Sciatic nerve (tissue), 2 donors: ENCODE measurements around the gene XRCC1. TPM values are rescaled to one million over a fixed set of nuclear protein-coding genes. Genes with fewer than 3 reads are reported as not detected.
"Not testable (repeated sequence)": the region's sequence is repeated elsewhere in the genome, so short reads cannot be mapped to it uniquely, and the experiment has no call there.

ENCODE experiments used
- ATAC-seq: fragments of 200-7000 bp; cut with Tn5 transposase; one replicate; pipeline ENCODE4 v1.9.1; 2020; ENCODE audit warnings: mild to moderate bottlenecking, moderate library complexity
- DNase-seq: peaks from one replicate; pipeline ENCODE4 v3.0.0-alpha.2; 2020; ENCODE audit warnings: low spot score
- intact Hi-C: fragments of 100-400 bp; cut with DNase I; formaldehyde crosslinking; loops from one replicate; pipeline ENCODE4 v1.14.2; 2022
- total RNA-seq: library from RNA; stranded (reverse); fragmentation: NEBNext Ultra II Directional; extraction: Animal tissue kit (Norgen Biotek cat#: 25700); gene quantifications from one replicate; pipeline ENCODE4 v1.2.1, GENCODE V29; 2021
- donor health status: DM: no; HTN: no; CAD: no.
- donor health status: DM: no; HTN: no; CAD: no.

Gene XRCC1
- total RNA-seq, 1 donor from 2014 or later, result 24.8 TPM

DNA sequence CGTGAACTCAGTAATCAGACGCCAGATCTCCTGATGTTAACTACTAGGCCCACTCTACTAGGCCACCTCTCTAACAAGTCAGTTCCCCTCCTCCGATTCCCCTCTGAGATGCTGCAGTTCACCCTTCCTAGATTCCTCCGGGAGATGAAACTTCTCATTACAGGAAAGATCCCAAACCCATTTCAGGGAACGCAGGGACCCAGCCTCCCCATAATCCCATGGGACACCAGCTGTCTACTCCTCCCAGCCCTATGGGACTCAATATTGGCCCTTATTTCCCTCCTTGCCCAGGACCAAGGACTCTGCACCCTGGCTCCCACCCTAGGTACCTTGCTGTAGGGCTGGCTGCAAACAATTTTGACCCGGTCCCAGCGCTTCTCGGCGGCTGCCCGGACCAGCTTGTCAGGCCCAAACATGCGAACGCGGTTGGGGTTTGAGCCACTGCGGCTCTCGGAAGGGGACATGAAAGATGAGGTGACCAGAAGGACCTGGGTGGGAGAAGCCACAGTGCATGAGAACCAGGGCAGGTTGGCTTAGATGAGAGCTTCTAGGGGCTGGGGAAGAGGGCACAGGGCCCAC is 20.9 kb downstream of the XRCC1 start:
- DNase-seq (no peak), ATAC-seq (no peak)
- intact Hi-C loops, result no loop called here

DNA sequence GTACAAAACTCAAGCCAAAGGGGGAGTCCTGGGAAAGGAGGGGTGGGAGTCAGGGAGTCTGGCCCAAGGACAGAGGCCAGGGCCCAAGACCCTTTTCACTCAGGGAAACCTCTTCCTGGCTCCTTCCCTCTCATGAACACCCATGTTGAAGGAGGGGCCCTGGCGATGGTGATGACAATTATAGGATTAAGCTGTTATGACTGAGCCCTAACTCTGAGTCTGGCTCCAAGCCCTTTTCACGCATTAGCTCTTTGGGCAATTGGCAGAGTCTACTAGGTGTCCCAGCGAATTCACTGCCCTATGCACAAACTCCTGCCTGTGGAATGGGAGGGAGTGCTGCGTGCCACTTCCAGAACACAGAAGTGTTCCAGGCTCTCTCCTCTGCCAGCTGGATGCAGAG is 21.7 kb downstream of the XRCC1 start:
- ATAC-seq (no peak), DNase-seq (no peak)
- intact Hi-C loops, result no loop called here

DNA sequence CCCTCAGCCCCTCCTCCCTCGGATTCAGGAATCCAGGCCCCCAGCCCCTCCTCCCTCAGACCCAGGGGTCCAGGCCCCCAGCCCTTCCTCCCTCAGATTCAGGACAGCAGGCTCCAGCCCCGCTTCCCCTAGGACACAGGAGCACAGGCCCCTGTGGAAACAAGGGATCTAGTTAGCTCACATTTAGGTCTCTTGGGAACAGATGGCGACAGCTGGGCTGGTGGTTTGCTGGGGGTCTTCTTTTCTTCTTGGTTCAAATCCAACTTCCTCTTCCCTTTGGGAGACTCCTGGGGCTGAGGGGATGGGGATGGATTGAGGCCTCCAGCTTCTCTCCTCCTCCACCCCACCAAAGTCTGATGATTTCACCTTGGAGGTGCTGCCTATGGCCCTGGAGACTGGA is 22.7 kb downstream of the XRCC1 start:
- intact Hi-C loops, result no loop called here
- DNase-seq, result no peak
- no peak for ATAC-seq

DNA sequence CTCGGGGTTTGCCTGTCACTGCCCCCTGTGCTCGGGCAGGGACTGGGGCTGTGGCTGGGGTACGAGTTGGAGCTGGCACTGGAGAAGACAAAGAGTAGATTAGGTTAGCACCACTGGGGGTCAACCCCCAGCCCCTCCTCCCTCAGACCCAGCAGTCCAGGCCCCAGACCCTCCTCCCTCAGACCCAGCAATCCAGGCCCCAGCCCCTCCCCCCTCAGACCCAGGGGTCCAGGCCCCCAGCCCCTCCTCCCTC is 23.2 kb downstream of the XRCC1 start:
- ATAC-seq, result no peak
- intact Hi-C loops, result no loop called here
- DNase-seq, result no peak

DNA sequence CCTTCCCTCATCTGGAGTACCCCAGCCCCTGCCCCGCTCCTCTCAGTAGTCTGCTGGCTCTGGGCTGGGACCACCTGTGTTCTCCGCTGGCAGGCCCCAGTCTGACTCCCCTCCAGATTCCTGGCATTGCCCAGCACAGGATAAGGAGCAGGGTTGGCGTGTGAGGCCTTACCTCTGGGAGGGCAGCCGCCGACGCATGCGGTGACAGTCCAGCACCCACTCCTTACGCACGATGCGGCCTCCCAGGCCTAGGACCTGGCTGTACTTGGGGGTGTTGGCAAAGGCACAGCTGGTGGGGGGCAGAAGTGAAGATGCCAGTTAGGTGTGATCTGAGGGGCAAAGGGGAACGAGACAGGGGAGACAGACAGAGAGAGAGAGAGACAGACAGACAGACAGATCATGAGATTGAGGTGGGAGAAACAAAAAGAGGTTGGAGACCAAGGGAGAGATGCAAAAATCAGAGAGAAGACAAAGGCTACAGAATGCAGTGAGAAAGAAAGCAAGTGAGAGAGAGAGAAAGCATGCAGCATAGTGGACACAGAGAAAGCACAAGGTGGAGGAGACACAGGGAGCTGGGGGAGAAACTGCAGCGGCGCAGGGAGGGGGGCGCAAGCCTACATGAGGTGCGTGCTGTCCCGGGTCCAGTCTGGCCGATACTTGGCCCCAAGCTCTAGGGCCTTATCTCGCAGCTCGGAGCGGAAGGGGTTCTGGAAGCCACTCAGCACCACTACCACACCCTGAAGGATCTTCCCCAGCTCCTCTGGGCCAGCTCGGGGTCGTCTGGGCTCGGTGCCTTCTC is 23.7 kb downstream of the XRCC1 start:
- DNase-seq (no peak), ATAC-seq (no peak)
- intact Hi-C loops, result no loop called here

DNA sequence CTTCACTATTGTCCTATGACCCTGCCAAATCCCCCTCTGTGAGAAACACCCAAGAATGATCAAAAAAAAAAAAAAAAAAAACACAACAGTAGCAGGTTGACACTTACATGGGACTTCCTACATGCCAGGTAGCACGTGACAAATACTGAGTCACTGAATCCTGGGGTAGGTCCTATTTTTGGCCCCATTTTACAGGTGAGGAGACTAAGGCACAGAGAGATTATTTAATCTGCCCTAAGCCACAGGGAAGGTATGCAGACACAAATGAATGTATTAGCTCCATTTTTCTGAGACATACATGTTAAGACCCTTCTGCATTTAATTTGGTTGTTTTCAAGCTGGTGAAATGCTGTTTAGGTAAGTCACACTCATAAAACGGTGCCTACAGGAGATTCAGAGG is 26.6 kb downstream of the XRCC1 start:
- intact Hi-C loops, result no loop called here
- DNase-seq, result no peak
- ATAC-seq, result no peak

DNA sequence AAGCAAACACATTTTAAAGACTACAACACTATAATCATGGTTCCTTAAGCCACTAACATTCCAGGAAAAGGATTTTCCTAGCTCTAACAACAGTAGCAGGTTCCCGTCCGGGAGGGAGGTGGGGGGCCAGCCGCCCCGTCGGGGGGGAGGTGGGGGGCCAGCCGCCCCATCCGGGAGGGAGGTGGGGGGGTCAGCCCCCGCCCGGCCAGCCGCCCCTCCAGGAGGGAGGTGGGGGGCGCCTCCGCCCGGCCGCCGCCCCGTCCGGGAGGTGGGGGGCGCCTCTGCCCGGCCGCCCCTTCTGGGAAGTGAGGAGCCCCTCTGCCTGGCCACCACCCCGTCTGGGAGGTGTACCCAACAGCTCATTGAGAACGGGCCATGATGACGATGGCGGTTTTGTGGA is 27.4 kb downstream of the XRCC1 start:
- ATAC-seq, intact Hi-C loops, DNase-seq: not testable (repeated sequence)

DNA sequence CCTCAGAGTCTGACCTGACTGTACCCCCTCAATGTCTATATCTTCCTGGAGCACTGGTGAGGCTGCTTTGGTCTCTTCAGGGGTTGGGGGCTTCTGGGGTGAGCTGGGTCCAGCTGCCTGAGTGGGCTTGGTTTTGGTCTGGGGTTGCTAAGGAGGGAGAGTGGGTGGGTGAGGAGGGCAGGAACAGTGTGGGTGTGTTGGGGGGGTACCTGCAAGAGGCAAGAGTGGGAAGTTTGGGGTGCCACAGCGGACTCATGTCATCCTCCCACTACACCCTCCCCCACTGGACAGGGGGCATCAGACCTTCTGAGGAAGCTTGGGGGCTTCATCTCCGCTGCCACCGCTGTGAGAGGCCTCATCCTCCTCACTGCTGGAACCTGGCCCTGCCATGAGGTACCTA is 28.7 kb downstream of the XRCC1 start:
- DNase-seq (no peak), ATAC-seq (no peak)
- intact Hi-C loops, result no loop called here

DNA sequence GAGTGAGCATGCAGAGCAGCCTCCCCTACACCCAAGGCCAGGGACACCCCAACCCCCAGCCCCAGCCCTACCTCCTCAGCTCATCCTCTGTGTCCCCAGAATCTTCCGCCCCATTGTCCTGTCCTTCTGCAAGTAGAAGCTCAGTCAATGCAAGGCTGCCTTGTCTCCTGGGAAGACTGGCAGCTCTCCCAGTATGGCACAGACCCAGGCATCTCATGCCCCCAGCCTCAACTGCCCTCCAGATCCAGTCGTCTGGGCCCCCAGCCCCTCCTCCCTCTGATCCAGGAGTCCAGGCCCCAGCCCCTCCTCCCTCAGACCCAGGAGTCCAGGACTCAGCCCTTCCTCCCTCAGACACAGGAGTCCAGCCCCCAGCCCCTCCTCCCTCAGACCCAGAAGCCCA is 29.3 kb downstream of the XRCC1 start:
- ATAC-seq, result no peak
- no peak for DNase-seq
- intact Hi-C loops, result no loop called here

DNA sequence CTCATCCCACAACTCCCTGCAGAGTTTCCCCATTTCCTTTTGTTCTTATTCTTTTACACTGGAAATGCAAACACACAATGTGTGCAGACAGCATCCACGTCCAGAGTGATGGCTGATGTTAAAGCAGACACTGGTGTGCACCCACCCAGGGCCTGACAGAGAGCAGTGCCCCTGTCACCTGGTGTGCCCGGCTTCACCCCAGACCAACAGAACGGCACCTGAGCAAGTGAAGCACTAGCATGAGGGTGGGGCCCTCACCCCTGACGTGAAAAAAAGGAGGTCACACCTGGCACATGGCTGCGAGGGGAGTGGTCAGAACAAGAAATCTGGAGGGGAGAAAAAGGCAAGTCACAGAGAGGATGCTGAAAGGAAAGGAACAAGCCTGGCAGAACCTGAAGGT is 30.1 kb downstream of the XRCC1 start:
- ATAC-seq (no peak), DNase-seq (no peak)
- intact Hi-C loops, result no loop called here

DNA sequence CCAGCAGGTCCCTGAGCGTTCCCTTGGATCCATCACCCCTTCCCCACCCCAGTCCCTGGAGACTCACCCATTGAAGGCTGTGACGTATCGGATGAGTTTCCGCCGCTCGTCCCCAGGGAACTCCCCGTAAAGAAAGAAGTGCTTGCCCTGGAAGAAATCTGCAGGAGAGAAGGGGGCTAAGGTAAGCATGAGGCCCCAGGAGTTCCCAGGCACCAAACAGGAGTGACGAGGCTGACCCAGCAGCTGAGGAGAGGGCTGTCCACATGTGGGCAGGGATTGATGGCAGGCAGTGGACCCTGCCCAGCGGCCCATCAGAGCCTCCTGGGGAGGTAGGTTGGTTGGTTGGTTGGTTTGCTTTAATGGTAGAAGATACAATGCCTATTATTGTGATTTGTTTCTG is 31.2 kb downstream of the XRCC1 start:
- ATAC-seq (no peak), DNase-seq (no peak)
- intact Hi-C loops, result no loop called here

DNA sequence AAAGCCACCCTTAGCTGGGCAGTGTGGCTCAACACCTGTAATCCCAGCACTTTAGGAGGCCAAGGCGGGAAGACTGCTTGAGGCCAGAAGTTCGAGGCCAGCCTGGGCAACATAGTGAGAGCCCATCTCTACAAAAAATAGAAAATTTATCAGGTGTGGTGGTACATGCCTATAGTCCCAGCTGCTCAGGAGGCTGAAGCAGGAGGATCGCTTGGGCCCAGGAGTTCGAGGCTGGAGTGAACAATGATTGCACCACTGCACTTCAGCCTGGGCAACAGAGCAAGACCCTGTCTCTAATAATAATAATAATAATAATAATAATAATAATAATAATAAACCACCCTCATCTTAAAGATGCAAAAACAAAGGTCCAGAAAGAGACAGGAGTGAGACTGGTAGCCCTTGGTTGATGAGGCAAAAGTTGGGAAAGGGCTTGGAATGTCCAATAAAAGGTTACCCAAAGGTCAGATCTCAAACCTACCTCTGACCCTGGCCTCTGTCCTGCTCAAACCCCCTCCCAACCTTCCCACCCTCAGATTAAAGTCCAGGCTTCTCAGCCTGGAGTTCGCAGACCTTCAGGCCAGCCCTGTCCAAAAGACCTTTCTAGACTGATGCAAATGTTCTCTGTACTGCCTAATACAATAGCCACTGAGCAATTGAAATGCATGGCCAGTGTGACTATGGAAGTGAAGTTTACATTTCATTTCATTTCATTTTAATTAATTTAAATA is 33.2 kb downstream of the XRCC1 start:
- intact Hi-C loops, result no loop called here
- no peak for DNase-seq
- no peak for ATAC-seq

DNA sequence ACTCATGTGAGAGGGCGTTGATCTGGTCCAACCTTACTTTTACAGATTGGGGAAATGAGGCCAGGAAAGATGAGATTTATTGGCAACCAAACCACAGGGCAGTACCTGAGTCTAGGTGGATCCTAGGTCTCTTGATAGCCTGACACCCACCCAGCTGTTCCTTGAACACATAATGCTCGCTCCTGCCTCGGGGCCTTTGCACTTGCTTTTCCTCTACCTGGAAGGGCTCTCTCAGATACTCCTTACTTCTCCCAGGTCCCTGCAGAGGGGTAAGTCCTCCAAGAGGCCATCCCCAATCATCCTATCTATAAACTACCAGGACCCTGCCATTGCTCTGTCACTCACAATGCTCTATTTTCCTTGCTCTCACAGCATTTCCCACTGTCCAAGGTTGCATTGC is 34.9 kb downstream of the XRCC1 start:
- no peak for ATAC-seq
- DNase-seq, result no peak
- intact Hi-C loops, result no loop called here

DNA sequence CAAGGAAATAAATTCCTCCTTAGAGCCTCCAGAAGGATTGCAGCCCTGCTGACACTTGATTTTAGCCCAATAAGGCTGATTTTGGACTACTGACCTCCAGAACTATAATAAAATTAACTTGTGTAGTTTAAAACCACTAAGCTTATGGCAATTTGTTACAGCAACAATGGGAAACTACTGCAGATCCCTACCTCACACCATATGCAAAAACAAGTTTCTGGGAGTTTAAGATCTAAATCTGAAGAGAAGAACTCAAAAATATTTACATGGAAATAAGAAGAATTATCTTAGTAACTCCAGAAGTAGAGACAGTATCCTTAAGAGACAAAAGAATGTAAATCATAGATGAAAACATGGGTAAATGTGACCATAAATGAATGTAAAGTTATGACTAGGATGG is 36.4 kb downstream of the XRCC1 start:
- no peak for DNase-seq
- intact Hi-C loops, result no loop called here
- no peak for ATAC-seq

DNA sequence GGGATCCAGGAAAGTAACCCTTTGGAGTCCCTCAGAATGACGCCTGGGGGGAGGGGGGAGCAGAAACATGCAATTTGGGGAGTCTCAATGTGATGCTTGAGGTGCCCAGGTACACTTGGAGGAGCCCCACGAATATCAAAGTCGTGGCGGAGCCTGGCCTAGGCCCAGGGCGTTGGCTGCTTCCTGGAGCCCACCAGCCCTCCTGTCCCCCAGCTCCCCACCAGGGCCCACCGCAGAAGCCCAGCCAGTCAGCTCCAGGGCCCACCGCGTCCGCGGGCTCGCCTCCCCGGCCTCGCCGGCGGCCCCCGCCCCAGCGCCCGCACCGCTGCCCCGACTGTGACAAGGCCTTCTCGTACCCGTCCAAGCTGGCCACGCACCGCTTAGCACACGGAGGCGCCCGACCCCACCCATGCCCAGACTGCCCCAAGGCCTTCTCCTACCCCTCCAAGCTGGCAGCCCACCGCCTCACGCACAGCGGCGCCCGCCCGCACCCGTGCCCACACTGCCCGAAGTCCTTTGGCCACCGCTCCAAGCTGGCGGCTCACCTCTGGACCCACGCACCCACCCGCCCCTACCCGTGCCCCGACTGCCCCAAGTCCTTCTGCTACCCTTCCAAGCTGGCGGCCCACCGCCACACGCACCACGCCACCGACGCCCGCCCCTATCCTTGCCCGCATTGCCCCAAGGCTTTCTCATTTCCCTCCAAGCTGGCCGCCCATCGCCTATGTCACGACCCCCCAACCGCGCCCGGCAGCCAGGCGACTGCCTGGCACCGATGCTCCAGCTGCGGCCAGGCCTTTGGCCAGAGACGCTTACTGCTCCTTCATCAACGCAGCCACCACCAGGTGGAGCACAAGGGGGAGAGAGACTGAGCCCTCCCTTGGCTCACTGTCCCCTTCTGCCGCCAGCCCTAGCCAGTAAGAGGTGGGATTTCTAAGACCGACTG is 40.2 kb downstream of the XRCC1 start:
- intact Hi-C loops, result no loop called here
- DNase-seq (peak; percentile 86), ATAC-seq (no peak)

DNA sequence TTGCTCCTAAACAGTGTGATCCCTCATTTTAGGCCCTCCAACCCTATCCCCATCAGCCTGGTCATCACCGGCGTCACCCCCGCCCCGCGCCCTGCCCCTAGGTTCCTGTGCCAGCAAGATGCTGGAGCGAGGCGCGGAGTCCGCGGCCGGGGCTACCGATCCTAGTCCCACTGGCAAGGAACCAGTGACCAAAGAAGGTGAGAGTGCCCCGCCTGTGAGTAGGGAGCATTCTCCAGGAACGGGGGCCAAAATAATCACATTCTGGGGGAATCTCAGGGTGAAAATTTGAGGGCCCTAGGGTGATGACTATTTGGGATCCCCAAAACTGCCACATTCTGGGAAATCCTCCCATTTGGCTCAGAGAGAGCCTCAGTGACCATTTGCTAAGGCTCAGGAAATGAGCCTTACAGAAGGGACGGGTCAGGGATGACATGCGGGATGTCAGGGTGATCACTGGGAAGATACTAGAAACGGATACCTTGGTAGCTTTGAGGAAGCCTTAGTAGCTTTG is 41.0 kb downstream of the XRCC1 start:
- intact Hi-C loops, result no loop called here
- ATAC-seq, result no peak
- no peak for DNase-seq

DNA sequence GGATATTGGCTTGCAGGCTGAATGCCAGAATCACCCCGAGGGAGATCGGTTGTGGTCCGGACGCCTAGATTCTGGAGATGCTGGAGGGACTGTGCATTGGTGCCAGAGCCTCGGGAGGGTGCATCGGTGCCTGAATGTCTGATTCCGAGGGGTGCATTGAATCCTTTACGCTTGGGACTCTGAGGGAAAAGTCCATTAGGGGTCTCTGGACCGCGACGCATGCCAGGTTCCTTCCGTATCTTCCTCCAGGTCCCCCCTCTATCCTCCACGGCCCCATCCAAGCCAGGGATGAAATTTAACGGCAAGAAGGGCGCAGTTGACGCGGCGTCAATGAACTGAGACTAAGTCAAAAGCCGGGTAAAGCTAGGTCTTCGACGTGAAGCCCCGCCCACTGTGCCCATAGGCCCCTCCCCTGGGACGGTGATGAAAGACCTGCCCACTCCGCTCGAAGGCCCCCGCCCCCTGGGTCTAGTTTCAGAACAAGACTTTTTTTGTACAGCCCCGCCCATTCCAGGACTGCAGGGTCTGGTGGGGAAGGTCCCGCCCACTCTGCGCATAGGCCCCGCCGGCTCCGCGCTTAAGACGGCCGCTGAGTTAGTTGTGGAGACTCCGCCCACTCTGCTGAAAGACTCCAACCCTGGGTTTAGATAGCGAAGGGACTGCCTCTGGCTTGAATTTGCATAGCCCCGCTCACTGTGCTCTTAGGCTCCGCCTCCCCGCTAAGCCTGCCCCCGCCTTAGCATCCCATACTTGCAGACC is 41.6 kb downstream of the XRCC1 start:
- intact Hi-C loops, result no loop called here
- ATAC-seq (peak; percentile 93), DNase-seq (peak; percentile 100)

DNA sequence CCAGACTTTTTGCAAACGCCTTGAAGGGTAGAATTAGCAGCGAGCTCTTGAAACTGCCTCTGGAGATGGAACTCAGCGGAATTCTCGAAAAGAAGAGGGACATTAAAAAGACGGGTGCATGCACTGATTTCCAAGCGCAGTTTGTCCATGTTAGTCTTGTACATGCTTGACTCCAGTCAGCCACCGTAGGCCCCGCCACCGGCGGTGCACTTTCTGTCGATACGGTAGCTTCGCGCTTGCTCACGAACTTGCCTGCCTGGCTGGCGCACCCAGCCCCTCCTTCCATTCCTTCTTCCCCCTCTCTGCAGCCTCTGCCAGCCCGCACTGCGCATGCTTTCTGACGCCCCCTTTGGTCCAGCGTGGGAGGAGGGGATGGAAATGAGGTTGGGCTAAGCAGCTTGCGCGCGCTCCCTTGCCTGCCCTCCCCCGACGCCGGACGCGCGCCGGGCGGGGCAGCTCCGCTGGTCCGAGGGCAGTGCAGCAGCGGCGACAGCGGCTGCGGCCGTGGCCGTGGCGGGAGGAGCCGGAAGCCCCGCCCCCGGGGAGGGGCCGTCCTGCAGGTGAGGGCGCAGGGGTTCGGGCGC is 42.3 kb downstream of the XRCC1 start, which contains the start of gene ZNF575:
Gene ZNF575, plus strand, starts transcription at position 227 of the 584 bp plus-strand sequence. CDS start 1,235 bp downstream, outside the sequence.
- ATAC-seq (peak; percentile 80), DNase-seq (peak; percentile 96)
- intact Hi-C loops, result no loop called here
